Upper lobe of left lung (tissue), 6 donors: ENCODE results near the gene C16orf92. TPM values are rescaled to one million over a fixed set of nuclear protein-coding genes. Genes with fewer than 3 reads are reported as not detected.
"Not testable (repeated sequence)": the region's sequence is repeated elsewhere in the genome, so short reads cannot be mapped to it uniquely, and the experiment has no call there.

Source experiments
- ATAC-seq, 2 donors: fragments of 200-7000 bp; cut with Tn5 transposase; one replicate each; pipeline ENCODE4 v1.9.1; 2022; ENCODE audit warnings: mild to moderate bottlenecking in 2 of 2, moderate library complexity in 2 of 2; ENCODE audit not compliant: low FRiP score in 2 of 2
- DNase-seq, 2 donors: peaks; one replicate each; pipeline ENCODE4 v3.0.0-alpha.2; 2019 to 2020
- H3K27ac ChIP-seq, 4 donors: fragments of 200-600 bp; sonication (generic); one replicate each; pipeline ENCODE4 v1.5.1; 2016 to 2019
- H3K27me3 ChIP-seq, 4 donors: fragments of 200-600 bp; sonication (generic); one replicate each; pipeline ENCODE4 v1.5.1; 2017 to 2019
- H3K36me3 ChIP-seq, 4 donors: fragments of 200-600 bp; sonication (generic); one replicate each; pipeline ENCODE4 v1.5.1; 2016 to 2019
- H3K4me1 ChIP-seq, 4 donors: fragments of 200-600 bp; sonication (generic); one replicate each; pipeline ENCODE4 v1.5.1; 2018 to 2019
- H3K4me3 ChIP-seq, 4 donors: fragments of 200-600 bp; sonication (generic); one replicate each; pipeline ENCODE4 v1.5.1; 2017 to 2019; ENCODE audit warnings: mild to moderate bottlenecking in 2 of 4, moderate library complexity in 1 of 4
- H3K9me3 ChIP-seq, 4 donors: fragments of 200-600 bp; sonication (generic); one replicate each; pipeline ENCODE4 v1.5.1; 2018 to 2019
- CTCF ChIP-seq, 6 experiments: fragments of 450-650 bp in 4 of 6; fragments of 200-600 bp in 2 of 6; sonication (generic) in 2 of 6; IDR thresholded peaks; one replicate each; pipeline ENCODE4 v1.5.1; 2016 to 2019; ENCODE audit warnings: antibody characterized with exemption in 6 of 6
- EP300 ChIP-seq, 4 donors: sonication (generic); formaldehyde crosslinking; IDR thresholded peaks; one replicate each; pipeline ENCODE4 v1.5.1; 2017; ENCODE audit warnings: antibody characterized with exemption in 4 of 4, control low read depth in 2 of 4
- POLR2A ChIP-seq, 4 donors: fragments of 450-650 bp; IDR thresholded peaks; one replicate each; pipeline ENCODE4 v1.5.1; 2016 to 2017; ENCODE audit warnings: antibody characterized with exemption in 4 of 4, mild to moderate bottlenecking in 2 of 4
- POLR2AphosphoS5 ChIP-seq, 2 donors: sonication (generic); formaldehyde crosslinking; IDR thresholded peaks; one replicate each; pipeline ENCODE4 v1.5.1; 2017; ENCODE audit warnings: antibody characterized with exemption in 2 of 2
- WGBS, 2 donors: methylation state at CpG; one replicate each; pipeline ENCODE4 v1.1.5; 2017 to 2018; 5-methylcytosine and 5-hydroxymethylcytosine counted together
- total RNA-seq, 6 donors: library from RNA; depleted of rRNA in 4 of 6; stranded (reverse); fragments of >200 nt in 4 of 6; gene quantifications; one replicate each; pipeline versions ENCODE4 v1.1.0 to v1.2.1, GENCODE V29; 2016 to 2021
- donor health status: DM: no; HTN: no; CAD: no; lungs with moderate emphysema.
- donor health status: DM: no; HTN: yes; CAD: no; lungs with severe emphysema.

The C16orf92 gene
- total RNA-seq, 6 donors from 2014 or later = not detected

GRCh38 chr16:30009085-30009862 lies 13.7 kb upstream of the C16orf92 start:
- Histone ChIP-seq H3K27ac (no peak overlapping the region), H3K36me3 (no peaks in the 10 kb centered on the region), H3K4me3 (no peak overlapping the region), H3K27me3 (peaks cover 2 to 29% (median 22%) of the 10 kb centered on the region in 4 donors), H3K9me3 (no peaks in the 10 kb centered on the region), H3K4me1 (peaks cover 13 to 38% (median 26%) of the 10 kb centered on the region in 4 donors)
- TF ChIP-seq EP300 (IDR thresholded peaks at IDR 0.05) (no peak), POLR2A (IDR thresholded peaks at IDR 0.05) (no peak), POLR2AphosphoS5 (IDR thresholded peaks at IDR 0.05) (no peak), CTCF (IDR thresholded peaks at IDR 0.05) (no peak)
- DNase-seq (peak in 1 of 2 donors; percentile 71), ATAC-seq (no peak)
- 44 to 48% methylated on average over 16 to 24 of the region's 26 CpGs for WGBS, 2 donors

DNA sequence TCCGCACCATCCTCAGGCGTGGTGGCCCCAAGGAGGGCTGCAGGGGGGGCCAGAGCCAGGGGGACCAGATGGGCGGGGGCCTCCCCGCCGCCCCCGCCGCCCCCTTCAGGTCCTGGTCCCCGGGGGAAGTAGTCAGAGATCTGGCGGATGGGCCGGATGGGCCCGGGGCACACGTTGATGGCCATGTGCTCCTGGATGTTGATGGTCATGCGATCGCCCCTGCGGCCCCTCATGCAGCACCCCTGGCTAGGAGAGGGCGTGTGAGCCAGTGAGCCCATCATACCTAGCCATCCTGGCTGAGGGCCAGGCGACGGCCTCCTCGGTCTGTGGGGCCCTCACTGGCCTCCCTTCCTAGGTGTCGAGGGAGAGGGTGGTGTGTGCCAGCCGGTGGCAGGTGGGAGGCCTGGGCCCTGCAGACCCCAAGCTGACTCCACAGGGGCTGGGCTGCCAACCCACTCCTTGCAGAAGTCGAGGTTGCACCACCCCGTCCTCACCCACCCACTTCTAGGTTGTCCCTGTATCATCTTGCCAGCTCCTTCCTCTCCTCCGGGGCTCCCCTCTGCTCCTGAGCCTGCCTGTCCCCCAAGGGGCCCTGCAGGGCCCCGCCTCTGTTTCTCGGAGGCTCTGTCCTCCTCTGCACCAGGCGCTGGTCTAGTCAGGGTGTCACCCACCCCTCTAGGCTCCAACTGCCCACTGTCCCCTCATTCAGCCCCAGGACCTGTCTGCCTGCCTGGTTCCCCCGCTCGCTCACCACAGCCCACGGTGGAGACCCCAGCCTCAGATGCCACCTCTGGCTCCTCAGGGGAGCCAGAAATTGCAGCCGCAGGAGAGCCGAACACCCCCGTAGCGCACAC lies 12.8 kb upstream of the C16orf92 start:
- Histone ChIP-seq H3K27ac (no peak overlapping the region), H3K9me3 (no peaks in the 10 kb centered on the region), H3K4me1 (peaks cover 13 to 28% (median 18%) of the 10 kb centered on the region in 4 donors), H3K36me3 (no peaks in the 10 kb centered on the region), H3K4me3 (peak overlapping the region in 3 of 4 donors; percentile 26 to 50 (median 37)), H3K27me3 (peaks cover 2 to 29% (median 22%) of the 10 kb centered on the region in 4 donors)
- WGBS, 2 donors = 8 to 16% methylated on average over 8 to 21 of the region's 34 CpGs
- ATAC-seq (no peak), DNase-seq (peak in 1 of 2 donors; percentile 74)
- no peak for TF ChIP-seq POLR2A (IDR thresholded peaks at IDR 0.05)
- no peak for TF ChIP-seq EP300 (IDR thresholded peaks at IDR 0.05)

DNA sequence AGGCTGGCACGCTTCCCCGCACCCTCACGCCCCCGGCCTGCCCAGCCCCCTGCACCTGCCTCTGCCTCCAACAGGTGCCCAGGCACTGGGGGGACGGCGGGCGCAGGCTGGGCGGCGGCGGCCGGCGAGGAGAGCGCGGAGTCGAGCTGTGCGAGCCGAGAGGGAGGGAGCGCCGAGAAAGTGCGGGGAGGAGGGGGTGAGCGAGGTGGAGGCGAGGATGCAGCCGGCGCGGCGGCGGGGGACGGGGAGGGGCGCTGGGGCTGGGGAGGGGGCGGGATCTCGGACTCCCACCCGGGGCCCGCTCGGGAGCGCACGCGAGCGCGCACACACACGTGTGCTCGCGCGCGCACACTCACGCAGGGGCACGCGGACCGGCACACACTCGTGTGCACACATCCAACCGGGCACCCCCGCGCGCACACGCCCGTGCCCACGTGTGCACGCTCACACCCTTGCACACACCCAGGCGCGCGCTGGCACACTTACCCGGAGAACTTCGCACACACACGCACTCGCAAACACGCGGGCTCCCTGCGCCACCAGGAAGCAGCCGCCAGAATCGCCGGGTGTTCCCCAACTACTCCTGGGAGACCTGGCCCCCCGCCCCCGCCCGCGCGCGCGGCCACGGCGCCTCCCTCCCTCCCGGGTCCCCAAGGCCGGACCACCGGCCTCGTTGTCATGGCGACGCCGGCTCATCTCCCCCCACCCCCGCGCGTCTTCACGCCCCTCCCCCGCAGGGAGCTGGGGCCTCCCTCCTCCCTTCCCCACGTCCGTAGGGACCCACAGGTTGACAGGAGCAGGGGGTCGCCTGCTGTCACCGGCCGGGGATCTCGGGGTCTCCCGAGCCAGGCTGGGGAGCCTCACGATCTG lies 11.9 kb upstream of the C16orf92 start, which contains the start of gene DOC2A:
Gene DOC2A, minus strand, starts transcription at position 184 of the 870 bp plus-strand sequence. CDS start 805 bp downstream, outside the sequence.
- DNase-seq (peak in 1 of 2 donors; percentile 87), ATAC-seq (peak in 1 of 2 donors; percentile 16)
- WGBS, 2 donors = 2% methylated on average over 11 to 38 of the region's 99 CpGs
- Histone ChIP-seq H3K27me3 (peaks cover 2 to 29% (median 22%) of the 10 kb centered on the region in 4 donors), H3K36me3 (no peaks in the 10 kb centered on the region), H3K4me1 (peaks cover 13 to 21% (median 15%) of the 10 kb centered on the region in 4 donors), H3K27ac (no peak within 1 kb of the TSS), H3K4me3 (peak within 1 kb of the TSS; percentile 26 to 50 (median 32)), H3K9me3 (no peaks in the 10 kb centered on the region)
- TF ChIP-seq POLR2A (IDR thresholded peaks at IDR 0.05) = no peak

DNA sequence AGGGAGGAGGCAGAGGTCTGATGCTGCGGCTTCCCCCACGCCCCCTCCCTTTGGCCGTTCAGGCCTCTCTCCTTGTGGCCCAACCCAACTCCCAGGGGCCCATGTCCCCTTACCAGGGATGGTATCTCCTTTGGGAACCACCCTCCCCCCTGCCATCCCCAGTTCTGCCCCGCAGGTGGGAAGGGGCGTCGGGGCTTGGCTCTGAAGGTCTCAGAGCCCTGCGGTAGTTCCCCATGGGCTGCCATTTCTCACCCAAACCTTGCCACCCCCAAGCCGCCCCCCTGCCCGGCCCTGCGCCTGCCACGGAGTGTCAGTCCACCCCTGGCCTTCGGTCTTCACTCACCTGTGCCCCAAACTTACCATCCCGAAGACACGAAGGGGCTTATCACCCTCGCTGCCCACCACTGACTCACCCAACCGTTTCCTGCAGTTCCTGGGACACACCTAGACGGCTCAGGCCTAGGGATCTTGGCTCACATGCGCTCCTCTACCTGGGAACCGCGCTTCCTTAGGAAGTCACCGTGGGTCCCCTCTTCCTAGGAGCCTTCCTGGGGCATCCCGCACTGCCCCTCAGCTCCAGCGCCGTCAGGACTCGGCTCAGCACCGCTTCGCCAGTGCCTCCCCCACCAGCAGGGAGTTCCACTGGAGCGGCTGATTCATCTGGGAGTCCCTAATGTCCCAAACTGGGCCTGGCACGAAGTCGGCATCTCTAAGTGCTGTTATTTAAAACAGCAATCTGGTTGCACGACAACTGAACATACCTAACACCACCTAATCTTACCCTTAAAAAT lies 11.1 kb upstream of the C16orf92 start:
- WGBS, 2 donors = 17 to 24% methylated on average over 21 to 30 of the region's 31 CpGs
- Histone ChIP-seq H3K4me3 (peak overlapping the region in 2 of 4 donors; percentile 37 to 50), H3K4me1 (peaks cover 13 to 21% (median 15%) of the 10 kb centered on the region in 4 donors), H3K36me3 (no peaks in the 10 kb centered on the region), H3K27ac (no peak overlapping the region), H3K27me3 (peaks cover 2 to 29% (median 22%) of the 10 kb centered on the region in 4 donors), H3K9me3 (no peaks in the 10 kb centered on the region)
- no peak for DNase-seq
- ATAC-seq = no peak
- TF ChIP-seq EP300 (IDR thresholded peaks at IDR 0.05) (no peak), POLR2A (IDR thresholded peaks at IDR 0.05) (no peak), CTCF (IDR thresholded peaks at IDR 0.05) (no peak), POLR2AphosphoS5 (IDR thresholded peaks at IDR 0.05) (no peak)

- not testable (repeated sequence) for H3K9me3 ChIP-seq, ATAC-seq, H3K4me3 ChIP-seq, DNase-seq, H3K36me3 ChIP-seq, H3K27ac ChIP-seq
- Histone ChIP-seq H3K4me1 (peaks cover 13 to 21% (median 15%) of the 10 kb centered on the region in 4 donors), H3K27me3 (peaks cover 2 to 29% (median 22%) of the 10 kb centered on the region in 4 donors)
- 74 to 79% methylated on average over 14 of the region's 14 CpGs for WGBS, 2 donors
Measured at GRCh38 chr16:30012598-30012997, 10.4 kb upstream of the C16orf92 start.

GRCh38 chr16:30015450-30015849 lies 7.5 kb upstream of the C16orf92 start:
- not testable (repeated sequence) for H3K4me3 ChIP-seq, H3K36me3 ChIP-seq, H3K27ac ChIP-seq, DNase-seq, H3K9me3 ChIP-seq, ATAC-seq
- H3K27me3 ChIP-seq = peaks cover 2 to 18% (median 16%) of the 10 kb centered on the region in 4 donors
- peaks cover 12 to 14% (median 13%) of the 10 kb centered on the region in 4 donors for H3K4me1 ChIP-seq
- 82 to 87% methylated on average over 7 of the region's 7 CpGs for WGBS, 2 donors
